ENCODE data around the gene NUP85.
"Not testable (repeated sequence)": the region's sequence is repeated elsewhere in the genome, so short reads cannot be mapped to it uniquely, and the experiment has no call there.

NUP85 gene

GRCh38 chr17:75199886-75200618, 5.4 kb upstream of the NUP85 start:
- no peak for DNase-seq (ENCODE audit: low spot score)

GRCh38 chr17:75205793-75206163, 299 bp downstream of the NUP85 start:
- DNase-seq (ENCODE audit: low spot score) = no peak

GRCh38 chr17:75207050-75207407, 1.6 kb downstream of the NUP85 start:
- not testable (repeated sequence) for DNase-seq (ENCODE audit: low spot score)

GRCh38 chr17:75207760-75208159, 2.3 kb downstream of the NUP85 start:
- DNase-seq (ENCODE audit: low spot score) = no peak

DNA sequence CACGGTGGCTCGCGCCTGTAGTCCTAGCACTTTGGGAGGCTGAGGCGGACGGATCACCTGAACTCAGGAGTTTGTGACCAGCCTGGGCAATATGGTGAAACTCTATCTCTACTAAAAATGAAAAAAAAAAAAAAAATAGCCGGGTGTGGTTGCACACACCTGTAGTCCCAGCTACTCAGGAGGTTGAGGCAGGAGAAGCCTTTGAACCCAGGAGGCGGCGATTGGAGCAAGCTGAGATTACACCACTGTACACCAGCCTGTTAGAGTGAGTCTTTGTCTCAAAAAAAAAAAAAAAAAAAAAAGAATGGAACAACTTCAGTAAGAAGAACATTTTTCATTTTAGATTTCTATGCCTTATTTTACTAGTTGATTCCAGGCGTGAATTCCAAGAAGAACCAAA, 2.7 kb downstream of the NUP85 start:
- DNase-seq (ENCODE audit: low spot score) = no peak

- DNase-seq (ENCODE audit: low spot score) = no peak
These were observed 3.6 kb downstream of the NUP85 start for GRCh38 chr17:75209061-75209460.

DNA sequence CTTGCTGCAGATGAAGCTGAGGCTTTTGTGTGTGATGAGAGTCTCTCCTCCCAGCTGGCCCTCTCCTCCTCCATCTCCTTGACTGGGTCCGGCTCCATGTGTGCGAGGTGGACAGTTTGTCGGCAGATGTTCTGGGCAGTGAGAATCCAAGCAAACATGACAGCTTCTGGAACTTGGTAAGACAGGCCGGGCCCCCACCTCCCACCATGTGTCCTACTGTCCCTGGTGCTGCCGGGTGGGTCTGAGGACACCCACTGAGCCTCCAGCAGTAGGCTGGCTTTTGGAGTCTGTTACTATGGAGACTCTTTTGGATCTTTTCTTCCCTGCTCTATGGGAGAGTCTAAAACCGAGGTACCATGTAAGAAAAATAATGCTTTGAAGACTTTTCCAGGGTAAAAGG, 12.7 kb downstream of the NUP85 start:
- no peak for DNase-seq (ENCODE audit: low spot score)

DNA sequence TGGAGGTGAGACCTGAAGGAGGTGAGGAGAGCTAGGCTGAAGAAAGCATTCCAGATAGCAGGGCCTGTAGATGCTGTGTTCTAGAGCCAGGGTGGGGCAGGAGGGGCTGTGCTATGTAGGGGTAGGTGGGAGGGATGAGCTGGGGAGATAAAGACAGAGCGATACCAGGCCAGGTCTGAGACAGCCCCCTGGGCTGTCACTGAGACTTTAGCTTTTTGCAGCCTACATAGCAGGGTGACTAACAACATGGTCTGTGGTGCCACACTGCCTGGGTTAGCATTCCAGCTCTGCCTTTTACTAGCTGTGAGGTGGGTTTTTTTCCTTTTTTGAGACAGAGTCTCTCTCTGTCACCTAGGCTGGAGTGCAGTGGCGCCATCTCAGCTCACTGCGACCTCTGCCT, 14.3 kb downstream of the NUP85 start:
- DNase-seq (ENCODE audit: low spot score) = no peak

DNA sequence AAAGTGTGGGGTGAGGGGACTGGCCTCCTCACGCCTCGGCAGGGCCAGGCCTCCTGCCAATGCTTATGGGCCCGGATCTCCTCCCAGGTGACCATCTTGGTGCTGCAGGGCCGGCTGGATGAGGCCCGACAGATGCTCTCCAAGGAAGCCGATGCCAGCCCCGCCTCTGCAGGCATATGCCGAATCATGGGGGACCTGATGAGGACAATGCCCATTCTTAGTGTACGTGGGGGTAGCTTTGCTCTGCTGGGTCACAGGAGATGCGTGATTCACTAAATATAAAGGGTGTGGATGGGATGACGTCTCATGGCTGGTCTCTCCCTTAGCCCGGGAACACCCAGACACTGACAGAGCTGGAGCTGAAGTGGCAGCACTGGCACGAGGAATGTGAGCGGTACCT, 19.5 kb downstream of the NUP85 start:
- no peak for DNase-seq (ENCODE audit: low spot score)

GRCh38 chr17:75227729-75228128, 22.2 kb downstream of the NUP85 start:
- no peak for DNase-seq (ENCODE audit: low spot score)

DNA sequence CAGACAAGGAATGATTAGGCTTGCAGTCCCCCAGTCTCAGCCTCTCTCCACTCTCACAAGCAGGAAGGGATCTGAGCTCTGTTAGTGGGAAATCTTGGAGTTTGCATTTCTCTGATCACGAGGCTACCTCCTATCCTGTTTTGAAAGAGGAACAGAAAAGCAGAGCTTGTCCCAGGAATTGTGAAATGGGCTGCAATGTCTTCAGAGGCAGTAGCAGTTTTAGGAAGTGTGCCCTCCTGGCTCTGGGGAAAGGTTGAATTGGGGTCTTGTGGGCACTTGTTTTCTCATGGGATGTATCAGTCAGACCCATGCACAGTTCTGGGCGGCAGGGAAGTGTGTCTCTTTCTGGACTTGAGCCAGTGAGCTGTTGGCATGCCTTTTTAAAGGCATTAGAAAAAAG, 22.8 kb downstream of the NUP85 start:
- DNase-seq (ENCODE audit: low spot score) = no peak

DNA sequence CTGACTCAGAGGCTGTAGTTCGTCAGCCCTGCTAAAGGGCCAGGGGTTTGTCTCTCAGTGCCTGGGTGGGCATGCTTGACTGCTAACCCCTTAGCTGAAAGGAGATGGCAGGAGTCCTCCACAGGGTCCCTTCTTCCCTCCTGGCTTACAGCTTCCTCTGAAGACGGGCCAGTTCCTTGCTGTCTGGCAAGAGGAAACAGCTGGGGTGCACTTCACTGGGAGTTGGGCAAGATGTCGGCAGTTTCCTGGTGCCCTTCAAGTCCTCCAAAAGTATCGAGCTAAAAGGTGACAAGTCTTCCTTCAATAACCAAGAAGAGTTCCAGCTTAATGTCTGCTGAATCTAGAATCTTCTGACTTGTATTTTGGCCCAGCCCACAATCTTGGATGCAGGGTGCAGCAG, 23.4 kb downstream of the NUP85 start:
- DNase-seq (ENCODE audit: low spot score) = no peak

DNA sequence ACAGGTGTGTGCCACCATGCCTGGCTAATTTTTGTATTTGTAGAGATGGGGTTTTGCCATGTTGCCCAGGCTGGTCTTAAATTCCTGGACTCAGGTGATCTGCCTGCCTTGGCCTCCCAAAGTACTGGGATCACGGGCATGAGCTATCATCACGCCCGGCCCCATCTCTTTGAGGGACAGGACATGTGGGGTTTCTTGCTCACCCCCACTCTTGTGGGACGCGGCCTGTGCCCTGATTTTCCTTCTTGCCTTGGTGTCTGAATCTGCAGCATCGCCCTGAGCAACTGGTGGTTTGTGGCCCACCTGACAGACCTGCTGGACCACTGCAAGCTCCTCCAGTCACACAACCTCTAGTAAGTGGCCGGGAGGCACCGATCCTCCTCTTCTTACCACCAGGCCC, 25.6 kb downstream of the NUP85 start:
- DNase-seq (ENCODE audit: low spot score) = no peak

GRCh38 chr17:75231741-75232464, 26.4 kb downstream of the NUP85 start:
- DNase-seq (ENCODE audit: low spot score) = no peak

GRCh38 chr17:75232786-75233185, 27.3 kb downstream of the NUP85 start:
- DNase-seq (ENCODE audit: low spot score) = no peak

- DNase-seq (ENCODE audit: low spot score) = no peak
These were observed 31.9 kb downstream of the NUP85 start for GRCh38 chr17:75237100-75238014.

GRCh38 chr17:75238020-75238580, 32.6 kb downstream of the NUP85 start:
- DNase-seq (ENCODE audit: low spot score) = no peak

DNA sequence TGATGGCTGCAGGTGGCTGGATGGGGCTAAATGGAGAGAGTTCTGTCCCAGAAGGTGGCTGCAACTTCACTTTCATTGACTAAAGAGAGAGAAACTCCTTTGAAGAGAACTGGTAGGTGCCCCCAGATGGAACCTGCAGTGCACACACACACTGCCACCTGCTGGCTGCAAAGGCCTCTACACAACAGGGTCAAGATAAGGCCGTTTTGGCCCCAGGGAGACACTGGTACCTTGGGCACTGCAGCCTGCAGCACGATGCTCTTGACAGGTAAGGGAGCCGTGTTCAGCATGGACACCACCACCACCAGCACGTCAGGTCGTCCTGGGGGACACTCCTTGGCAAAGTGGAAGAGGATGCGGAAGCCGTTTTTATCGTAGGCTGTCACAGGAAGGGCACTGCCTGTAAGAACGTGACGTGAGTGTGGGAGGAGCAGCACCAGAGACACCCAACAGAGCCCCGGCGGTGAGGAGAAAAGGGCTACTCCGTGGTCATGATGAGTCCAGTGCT, 33.3 kb downstream of the NUP85 start:
- DNase-seq (ENCODE audit: low spot score) = peak; percentile 75

- DNase-seq (ENCODE audit: low spot score) = no peak
These were observed 33.7 kb downstream of the NUP85 start for GRCh38 chr17:75239214-75239613.

DNA sequence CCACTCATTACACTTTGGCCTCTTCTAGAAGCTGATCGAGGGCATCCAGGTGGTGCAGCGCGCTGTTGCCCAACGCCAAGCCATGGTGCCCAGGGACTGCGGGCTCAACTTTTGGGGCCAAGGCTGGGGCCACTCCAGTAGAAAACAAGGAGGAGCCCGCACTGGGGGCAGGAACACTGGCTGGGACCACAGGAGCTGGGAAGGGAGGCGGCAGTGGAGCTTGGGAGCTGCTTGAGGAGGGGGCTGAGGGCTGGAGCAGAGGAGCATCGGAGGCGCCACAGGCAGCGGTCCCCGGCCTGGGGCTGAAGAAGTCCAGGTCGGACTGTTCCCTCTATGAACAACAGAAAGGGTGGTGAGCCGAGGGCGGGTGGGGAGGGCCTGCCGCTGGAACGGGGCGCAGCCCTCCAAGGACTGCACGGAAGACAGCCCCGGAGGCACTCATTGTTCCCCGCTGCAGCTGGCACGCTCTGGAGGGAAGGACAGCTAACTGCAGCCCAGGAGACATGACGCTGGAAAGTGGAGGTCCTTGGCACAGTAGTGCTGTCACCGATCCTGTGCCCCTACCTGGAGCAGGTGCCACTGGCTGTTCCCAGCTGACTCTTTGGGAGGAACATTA, 34.4 kb downstream of the NUP85 start:
- DNase-seq (ENCODE audit: low spot score) = no peak

GRCh38 chr17:75240394-75241142, 35.1 kb downstream of the NUP85 start:
- DNase-seq (ENCODE audit: low spot score) = peak; percentile 40
